ENCODE measurements around the gene CTXND1. TPM values are rescaled to one million over a fixed set of nuclear protein-coding genes. Genes with fewer than 3 reads are reported as not detected.

Gene CTXND1
- total and polyA plus RNA-seq, 12 donors, result 0.11 to 8.3 (median 1.8) TPM

- Histone ChIP-seq H3K27me3 (no peaks in the 10 kb centered on the region), H3K4me1 (peaks cover 0 to 3% (median 1%) of the 10 kb centered on the region in 9 donors), H3K36me3 (peaks cover 0 to 45% (median 0%) of the 10 kb centered on the region in 9 donors), H3K9me3 (no peaks in the 10 kb centered on the region), H3K27ac (no peak overlapping the region), H3K4me3 (no peak overlapping the region)
- intact Hi-C loops (cut with DNase I), result no loop called here
- ATAC-seq (no peak), DNase-seq (no peak)
- 70 to 78% methylated on average over 2 of the region's 2 CpGs for WGBS, 2 donors
- no peak for TF ChIP-seq CTCF (IDR thresholded peaks at IDR 0.05)
These were observed 63.8 kb downstream of the CTXND1 start for GRCh38 chr15:80188251-80188650.

- ATAC-seq, result no peak
- WGBS, 2 donors, result 100% methylated on average over 1 of the region's 1 CpG
- intact Hi-C loops (cut with DNase I), result no loop called here
These were observed 65.4 kb downstream of the CTXND1 start for GRCh38 chr15:80186597-80186996.

GRCh38 chr15:80186066-80186465 is 65.9 kb downstream of the CTXND1 start:
- TF ChIP-seq CTCF (IDR thresholded peaks at IDR 0.05), result no peak
- Histone ChIP-seq H3K36me3 (peaks cover 0 to 65% (median 0%) of the 10 kb centered on the region in 9 donors), H3K4me1 (peaks cover 0 to 16% (median 12%) of the 10 kb centered on the region in 9 donors), H3K27ac (no peak overlapping the region), H3K4me3 (no peak overlapping the region), H3K27me3 (no peaks in the 10 kb centered on the region), H3K9me3 (no peaks in the 10 kb centered on the region)
- intact Hi-C loops (cut with DNase I), result no loop called here
- 97% methylated on average over 7 of the region's 7 CpGs for WGBS, 2 donors
- ATAC-seq (no peak), DNase-seq (no peak)

More at GRCh38 chr15:80186597-80186996, 65.4 kb downstream of the CTXND1 start:
- Histone ChIP-seq H3K4me1 (peaks cover 0 to 16% (median 12%) of the 10 kb centered on the region in 9 donors), H3K27me3 (no peaks in the 10 kb centered on the region), H3K27ac (no peak overlapping the region), H3K36me3 (peaks cover 0 to 60% (median 0%) of the 10 kb centered on the region in 9 donors), H3K4me3 (no peak overlapping the region), H3K9me3 (no peaks in the 10 kb centered on the region)
- no peak for TF ChIP-seq CTCF (IDR thresholded peaks at IDR 0.05)
- no peak for DNase-seq

- peaks cover 0 to 75% (median 0%) of the 10 kb centered on the region in 9 donors for H3K36me3 ChIP-seq
- 96 to 97% methylated on average over 2 of the region's 2 CpGs for WGBS, 2 donors
These were observed 66.9 kb downstream of the CTXND1 start for GRCh38 chr15:80185152-80185551.

More at GRCh38 chr15:80185152-80185551, 66.9 kb downstream of the CTXND1 start:
- Histone ChIP-seq H3K4me1 (peaks cover 0 to 16% (median 12%) of the 10 kb centered on the region in 9 donors), H3K27ac (no peak overlapping the region), H3K9me3 (no peaks in the 10 kb centered on the region), H3K27me3 (no peaks in the 10 kb centered on the region), H3K4me3 (no peak overlapping the region)
- intact Hi-C loops (cut with DNase I), result no loop called here
- no peak for TF ChIP-seq CTCF (IDR thresholded peaks at IDR 0.05)
- no peak for ATAC-seq
- DNase-seq, result no peak
